SW480 (cell line): ENCODE data around the gene CCAR1.
A peak's percentile ranks its signal among the peaks of the same experiment; 100 is the strongest.
"Not testable (repeated sequence)": the region's sequence is repeated elsewhere in the genome, so short reads cannot be mapped to it uniquely, and the experiment has no call there.

ENCODE experiments used
- DNase-seq: peaks from one replicate; pipeline ENCODE4 v3.0.0-alpha.2; 2016; ENCODE audit warnings: low spot score

Gene CCAR1, protein sequence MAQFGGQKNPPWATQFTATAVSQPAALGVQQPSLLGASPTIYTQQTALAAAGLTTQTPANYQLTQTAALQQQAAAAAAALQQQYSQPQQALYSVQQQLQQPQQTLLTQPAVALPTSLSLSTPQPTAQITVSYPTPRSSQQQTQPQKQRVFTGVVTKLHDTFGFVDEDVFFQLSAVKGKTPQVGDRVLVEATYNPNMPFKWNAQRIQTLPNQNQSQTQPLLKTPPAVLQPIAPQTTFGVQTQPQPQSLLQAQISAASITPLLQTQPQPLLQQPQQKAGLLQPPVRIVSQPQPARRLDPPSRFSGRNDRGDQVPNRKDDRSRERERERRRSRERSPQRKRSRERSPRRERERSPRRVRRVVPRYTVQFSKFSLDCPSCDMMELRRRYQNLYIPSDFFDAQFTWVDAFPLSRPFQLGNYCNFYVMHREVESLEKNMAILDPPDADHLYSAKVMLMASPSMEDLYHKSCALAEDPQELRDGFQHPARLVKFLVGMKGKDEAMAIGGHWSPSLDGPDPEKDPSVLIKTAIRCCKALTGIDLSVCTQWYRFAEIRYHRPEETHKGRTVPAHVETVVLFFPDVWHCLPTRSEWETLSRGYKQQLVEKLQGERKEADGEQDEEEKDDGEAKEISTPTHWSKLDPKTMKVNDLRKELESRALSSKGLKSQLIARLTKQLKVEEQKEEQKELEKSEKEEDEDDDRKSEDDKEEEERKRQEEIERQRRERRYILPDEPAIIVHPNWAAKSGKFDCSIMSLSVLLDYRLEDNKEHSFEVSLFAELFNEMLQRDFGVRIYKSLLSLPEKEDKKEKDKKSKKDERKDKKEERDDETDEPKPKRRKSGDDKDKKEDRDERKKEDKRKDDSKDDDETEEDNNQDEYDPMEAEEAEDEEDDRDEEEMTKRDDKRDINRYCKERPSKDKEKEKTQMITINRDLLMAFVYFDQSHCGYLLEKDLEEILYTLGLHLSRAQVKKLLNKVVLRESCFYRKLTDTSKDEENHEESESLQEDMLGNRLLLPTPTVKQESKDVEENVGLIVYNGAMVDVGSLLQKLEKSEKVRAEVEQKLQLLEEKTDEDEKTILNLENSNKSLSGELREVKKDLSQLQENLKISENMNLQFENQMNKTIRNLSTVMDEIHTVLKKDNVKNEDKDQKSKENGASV

DNA sequence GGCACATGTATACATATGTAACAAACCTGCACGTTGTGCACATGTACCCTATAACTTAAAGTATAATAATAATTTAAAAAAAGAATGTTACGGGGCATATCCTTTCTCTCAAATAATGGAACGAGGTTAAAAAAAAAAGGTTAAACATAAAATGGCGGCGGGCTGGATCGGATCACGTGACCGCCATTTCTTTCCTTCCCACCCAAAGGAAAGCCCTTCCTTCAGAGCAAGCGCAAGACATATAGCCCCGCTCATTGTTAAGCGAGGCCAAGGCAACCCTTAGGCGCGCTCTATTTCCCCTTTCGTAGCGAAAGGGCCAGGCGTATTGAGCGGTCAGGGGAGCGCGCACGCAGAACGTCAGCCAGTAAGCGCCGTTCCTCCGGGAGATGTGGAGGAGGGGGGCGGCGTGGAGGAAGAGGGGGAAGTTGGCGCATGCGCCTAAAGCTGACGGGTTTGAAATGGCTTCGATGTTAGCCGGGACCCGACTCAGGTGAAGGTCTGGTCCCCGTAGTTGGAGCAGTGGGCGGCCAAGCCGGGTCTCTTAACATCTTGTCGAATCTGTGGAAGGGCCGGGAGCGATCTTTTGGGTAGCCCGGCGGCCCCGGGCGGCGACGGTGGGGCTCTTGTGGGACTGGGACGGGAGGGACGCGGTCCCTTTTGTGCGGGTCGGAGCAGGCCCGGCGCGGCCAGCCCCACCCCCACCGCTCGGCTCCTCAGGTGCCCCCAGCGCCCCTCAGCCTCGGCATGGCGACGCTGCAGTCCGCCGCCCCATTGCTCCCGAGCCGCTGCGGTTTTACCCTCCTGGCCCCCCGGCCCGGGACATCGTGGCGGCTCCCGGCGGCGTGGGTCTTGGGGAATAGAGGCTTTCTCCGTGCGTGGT is at the start of gene CCAR1:
CCAR1 (plus strand) TSS at position 447 of the 880 bp plus-strand sequence. CDS start 1,266 bp downstream, outside the sequence.
- peak; percentile 99 for DNase-seq

DNA sequence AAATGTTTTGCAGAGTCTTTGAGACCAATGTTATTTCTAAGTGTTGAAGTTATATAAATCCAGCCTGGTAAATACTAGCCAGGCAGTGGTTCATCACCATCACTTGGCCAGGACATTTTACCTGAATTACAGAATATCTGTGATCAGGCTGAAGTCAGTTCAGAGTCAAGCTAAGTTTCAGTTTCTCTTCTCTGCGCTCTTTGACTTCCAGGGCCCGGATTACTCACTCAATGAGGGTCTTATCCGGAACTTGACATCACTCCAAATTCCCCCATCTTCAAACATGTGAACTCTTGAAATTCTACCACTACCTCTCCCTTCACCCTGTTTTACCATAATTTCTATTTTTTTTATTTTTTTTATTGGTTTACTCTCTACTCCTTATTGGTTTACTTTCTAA is 36.6 kb upstream of the CCAR1 start:
- DNase-seq: no peak

GRCh38 chr10:68696018-68696417 is 25.0 kb upstream of the CCAR1 start:
- DNase-seq: no peak

DNA sequence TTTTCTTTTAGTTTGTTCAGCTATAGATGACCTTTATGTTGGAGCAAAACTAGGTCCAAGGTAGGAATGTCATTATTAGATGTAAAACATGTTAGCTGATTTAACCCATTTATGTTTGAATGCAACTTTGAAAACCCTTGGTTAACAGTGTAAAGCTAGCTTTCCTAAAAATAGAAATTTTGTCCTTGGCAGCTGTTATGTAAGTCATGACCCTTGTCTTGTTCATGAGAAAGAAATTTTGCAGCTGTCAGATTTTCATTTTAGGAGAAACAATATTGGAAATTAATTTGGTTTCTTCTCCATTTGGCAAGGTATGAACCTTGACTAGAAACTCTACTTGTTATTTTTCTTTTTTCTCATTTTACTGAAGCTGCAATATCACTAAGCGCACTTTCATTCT is 23.9 kb upstream of the CCAR1 start:
- DNase-seq: no peak

DNA sequence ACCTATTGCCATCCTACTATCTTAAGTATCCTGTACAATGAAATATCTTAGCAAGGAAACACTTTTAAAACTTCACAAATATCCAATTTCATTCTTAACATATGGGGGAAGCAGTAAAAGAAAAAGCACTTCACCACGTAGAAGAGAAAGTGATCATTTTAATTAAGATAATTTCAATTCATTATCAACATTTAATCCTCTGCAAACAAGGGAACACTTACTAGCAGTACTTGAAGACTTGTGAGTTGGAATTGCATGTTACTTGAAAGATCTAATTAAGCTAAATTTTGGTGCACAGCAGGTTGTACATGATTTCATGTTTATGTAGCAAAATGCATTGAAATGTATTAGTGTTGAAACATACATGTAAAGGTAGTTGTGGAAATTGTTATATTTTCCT is 20.8 kb upstream of the CCAR1 start:
- DNase-seq: no peak

- DNase-seq: no peak
Measured at GRCh38 chr10:68705548-68705947, 15.5 kb upstream of the CCAR1 start.

GRCh38 chr10:68708987-68709386 is 12.1 kb upstream of the CCAR1 start:
- not testable (repeated sequence) for DNase-seq

- not testable (repeated sequence) for DNase-seq
Measured at GRCh38 chr10:68713065-68713464, 8.0 kb upstream of the CCAR1 start.

DNA sequence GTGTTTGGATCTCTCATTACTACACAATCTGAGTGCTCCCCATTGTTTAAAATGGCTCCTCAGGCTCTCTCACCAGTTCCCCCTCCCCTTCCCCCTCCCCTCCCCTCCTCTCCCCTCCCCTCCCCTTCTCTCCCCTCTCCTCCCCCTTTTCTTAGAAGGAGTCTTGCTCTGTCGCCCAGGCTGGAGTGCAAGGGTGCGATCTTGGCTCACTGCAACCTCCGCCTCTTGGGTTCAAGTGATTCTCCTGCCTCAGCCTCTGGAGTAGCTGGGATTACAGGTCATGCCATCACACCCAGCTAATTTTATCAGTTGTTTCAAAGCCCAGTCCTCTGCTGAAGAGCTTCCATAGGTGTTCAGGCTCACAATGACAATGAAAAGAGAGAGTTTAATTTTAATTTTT is 3.6 kb upstream of the CCAR1 start:
- DNase-seq: no peak

GRCh38 chr10:68721673-68722335 is 765 bp downstream of the CCAR1 start:
- no peak for DNase-seq

GRCh38 chr10:68725016-68725415 is 4.0 kb downstream of the CCAR1 start:
- DNase-seq: no peak

- no peak for DNase-seq
Measured at GRCh38 chr10:68727146-68727545, 6.1 kb downstream of the CCAR1 start.

DNA sequence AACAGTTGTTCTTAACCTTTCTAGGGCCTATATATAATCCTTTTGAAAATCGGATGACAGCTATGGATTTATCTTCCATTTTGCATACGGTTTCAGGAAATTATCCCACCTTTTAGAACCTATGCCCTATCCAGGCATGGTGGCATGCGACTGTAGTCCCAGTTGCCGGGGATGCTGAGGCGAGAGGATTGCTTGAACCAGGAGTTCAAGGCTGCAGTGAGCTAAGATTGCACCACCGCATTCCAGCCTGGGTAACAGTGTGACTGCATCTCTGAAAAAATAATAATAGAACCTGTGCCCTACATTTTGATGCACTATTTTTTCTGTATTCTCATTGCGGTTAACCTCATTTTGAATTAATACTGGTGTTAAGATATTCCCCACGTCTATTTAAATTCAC is 11.6 kb downstream of the CCAR1 start:
- DNase-seq: no peak

DNA sequence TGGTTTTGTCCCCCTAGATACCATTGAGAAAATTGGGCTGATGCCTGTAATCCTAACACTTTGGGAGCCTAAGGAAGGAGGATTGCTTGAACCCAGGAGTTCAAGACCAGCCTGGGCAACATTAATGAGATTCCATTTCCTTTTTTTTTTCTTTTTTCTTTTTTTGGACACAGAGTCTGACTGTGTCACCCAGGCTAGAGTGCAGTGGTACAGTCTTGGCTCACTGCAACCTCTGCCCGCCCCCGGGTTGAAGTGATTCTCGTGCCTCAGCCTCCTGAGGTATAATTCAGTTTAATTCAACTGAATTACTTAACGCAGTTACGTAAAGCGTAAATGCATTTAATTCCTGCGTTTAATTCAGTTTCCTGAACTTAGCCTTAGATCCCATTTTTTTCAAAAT is 13.3 kb downstream of the CCAR1 start:
- DNase-seq: no peak

DNA sequence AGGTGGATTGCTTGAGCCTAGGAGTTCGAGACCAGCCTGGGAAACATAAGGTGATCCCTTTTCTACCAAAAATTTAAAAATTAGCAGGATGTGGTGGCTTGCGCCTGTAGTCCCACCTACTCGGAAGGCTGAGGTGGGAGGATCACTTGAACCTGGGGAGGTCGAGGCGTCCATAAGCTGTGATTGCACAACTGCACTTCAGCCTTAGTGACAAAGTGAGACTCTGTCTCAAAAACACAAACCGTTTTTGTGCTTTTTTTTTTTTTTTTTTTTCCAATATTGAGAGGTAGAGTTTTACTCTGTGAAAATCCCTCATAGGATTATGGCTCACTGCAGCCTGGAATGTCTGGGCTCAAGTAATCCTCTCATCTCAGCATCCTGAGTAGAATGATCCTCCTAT is 14.1 kb downstream of the CCAR1 start:
- no peak for DNase-seq

GRCh38 chr10:68735739-68736138 is 14.7 kb downstream of the CCAR1 start:
- not testable (repeated sequence) for DNase-seq

DNA sequence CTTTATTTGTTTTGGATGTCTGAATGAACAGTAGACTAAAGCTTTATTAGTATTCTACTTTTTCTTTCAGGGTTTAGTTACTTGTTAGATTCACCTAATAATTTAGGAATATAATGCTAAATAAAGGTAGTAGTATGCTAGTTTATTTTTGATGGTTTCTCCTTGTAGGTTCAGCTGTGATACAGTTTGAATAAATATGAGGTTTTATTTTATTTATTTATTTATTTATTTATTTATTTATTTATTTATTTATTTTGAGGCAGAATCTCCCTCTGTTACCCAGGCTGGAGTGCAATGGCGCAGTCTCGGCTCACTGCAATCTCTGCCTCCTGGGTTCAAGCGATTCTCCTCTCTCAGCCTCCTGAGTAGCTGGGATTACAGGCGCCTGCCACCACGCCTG is 19.6 kb downstream of the CCAR1 start:
- not testable (repeated sequence) for DNase-seq

- DNase-seq: no peak
Measured at GRCh38 chr10:68742397-68742796, 21.4 kb downstream of the CCAR1 start.

DNA sequence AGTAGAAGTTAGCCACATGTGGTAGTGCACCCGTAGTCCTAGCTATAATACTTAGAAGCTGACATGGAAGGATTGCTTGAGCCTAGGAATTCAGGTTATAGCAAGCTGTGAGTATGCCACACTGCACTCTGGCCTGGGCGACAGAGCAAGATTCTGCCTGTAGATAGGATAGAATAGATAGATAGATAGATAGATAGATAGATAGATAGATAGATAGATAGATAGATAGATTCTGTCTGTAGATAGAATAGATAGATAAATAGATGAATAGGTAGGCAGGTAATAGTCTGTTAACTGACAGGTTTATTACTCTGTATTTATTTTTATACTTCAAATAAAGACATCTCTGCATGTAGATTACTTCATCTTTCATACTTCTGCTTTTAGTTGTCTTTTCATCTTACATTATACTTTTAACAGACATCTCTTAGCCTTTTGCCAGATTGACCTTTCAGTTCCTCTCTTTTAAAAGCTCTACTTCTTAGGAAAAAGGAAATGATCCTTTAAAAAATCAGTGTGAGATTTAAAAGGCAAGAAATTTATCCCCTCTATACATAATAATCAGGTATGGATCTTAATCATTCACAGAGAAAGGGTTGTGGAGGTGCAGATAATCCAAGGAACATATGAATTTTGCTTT is 31.8 kb downstream of the CCAR1 start:
- DNase-seq: no peak

- no peak for DNase-seq
Measured at GRCh38 chr10:68756246-68756645, 35.2 kb downstream of the CCAR1 start.
